Measurements from ENCODE around the gene SGTA. TPM values are rescaled to one million over a fixed set of nuclear protein-coding genes. Genes with fewer than 3 reads are reported as not detected.

The SGTA gene
- total RNA-seq, 1 experiment from 2014 or later: 85.7 TPM

GRCh38 chr19:2711875-2712205 is 71.2 kb downstream of the SGTA start:
- BruUV-seq (replicated peaks): no TSS peak
- TF ChIP-seq POLR2AphosphoS5 (IDR thresholded peaks at IDR 0.05; ENCODE audit: low read depth, low read length) (no peak), TCF7L2 (IDR thresholded peaks at IDR 0.05; ENCODE audit: low read depth, low read length) (no peak), REST (IDR thresholded peaks at IDR 0.05; ENCODE audit: insufficient read depth in 1 of 2, low read depth in 2 of 2, low read length in 1 of 2) (no peak), CTCF (IDR thresholded peaks at IDR 0.05) (no peak), SIN3A (IDR thresholded peaks at IDR 0.05; ENCODE audit: borderline replicate concordance, insufficient read depth, low read depth, low read length) (no peak)
- Histone ChIP-seq H3K27ac (ENCODE audit: low read length) (no peak overlapping the region), H3K4me1 (ENCODE audit: control insufficient read depth, insufficient read depth, low read length) (no peaks in the 10 kb centered on the region), H3K9me3 (ENCODE audit: control insufficient read depth, insufficient read depth, low read depth, low read length) (no peaks in the 10 kb centered on the region), H3K4me3 (ENCODE audit: low read depth in 2 of 2, low read length in 2 of 2) (no peak overlapping the region), H3K36me3 (ENCODE audit: control insufficient read depth, insufficient read depth, low read length) (no peaks in the 10 kb centered on the region), H3K27me3 (ENCODE audit: control insufficient read depth, insufficient read depth, low read length) (no peaks in the 10 kb centered on the region)
- ChIA-PET POLR2A (no interaction called here), CTCF (no interaction called here)
- no peak for ATAC-seq
- in situ Hi-C loops (cut with HindIII; ENCODE audit: low pct_unique_long_range_greater_than_20kb, low sequenced_read_pairs): no loop called here
- DNase-seq (ENCODE audit: low read depth, low spot score): no peak
- intact Hi-C loops (cut with micrococcal nuclease; ENCODE audit: unreplicated experiment): no loop called here

- Histone ChIP-seq H3K4me3 (ENCODE audit: low read depth in 2 of 2, low read length in 2 of 2) (no peak overlapping the region), H3K27me3 (ENCODE audit: control insufficient read depth, insufficient read depth, low read length) (no peaks in the 10 kb centered on the region), H3K27ac (ENCODE audit: low read length) (no peak overlapping the region), H3K9me3 (ENCODE audit: control insufficient read depth, insufficient read depth, low read depth, low read length) (no peaks in the 10 kb centered on the region), H3K36me3 (ENCODE audit: control insufficient read depth, insufficient read depth, low read length) (no peaks in the 10 kb centered on the region), H3K4me1 (ENCODE audit: control insufficient read depth, insufficient read depth, low read length) (no peaks in the 10 kb centered on the region)
- POLR2A ChIA-PET: interaction anchor here (0.5 kb wide), 1 partner anchor 153 kb away, joined by 5 read pairs; no protein-coding TSS in a partner anchor
- in situ Hi-C loops (cut with HindIII; ENCODE audit: low pct_unique_long_range_greater_than_20kb, low sequenced_read_pairs): no loop called here
- DNase-seq (ENCODE audit: low read depth, low spot score): no peak
- CTCF ChIA-PET: interaction anchor here (0.7 kb wide), 1 partner anchor 12 kb away, joined by 5 read pairs; no protein-coding TSS in a partner anchor
- intact Hi-C loops (cut with micrococcal nuclease; ENCODE audit: unreplicated experiment): no loop called here
- BruUV-seq (replicated peaks): no TSS peak
- no peak; the same call in 1 of the 2 replicates for ATAC-seq
- TF ChIP-seq SIN3A (IDR thresholded peaks at IDR 0.05; ENCODE audit: borderline replicate concordance, insufficient read depth, low read depth, low read length) (no peak), REST (IDR thresholded peaks at IDR 0.05; ENCODE audit: insufficient read depth in 1 of 2, low read depth in 2 of 2, low read length in 1 of 2) (no peak), TCF7L2 (IDR thresholded peaks at IDR 0.05; ENCODE audit: low read depth, low read length) (no peak), CTCF (IDR thresholded peaks at IDR 0.05) (no peak), POLR2AphosphoS5 (IDR thresholded peaks at IDR 0.05; ENCODE audit: low read depth, low read length) (no peak)
These were observed 71.8 kb downstream of the SGTA start for GRCh38 chr19:2711172-2711874.
